Activated CD8-positive, alpha-beta memory T cell treated with anti-CD3 and anti-CD28 coated beads, Interleukin-2, amount 50 U/mL, for 24 hours (primary cell): Measurements from ENCODE around the gene PTPN20.

Experiments
- DNase-seq: peaks from one replicate; pipeline ENCODE4 v3.0.0-alpha.2; 2020; ENCODE audit errors: extremely low read depth

The PTPN20 gene

GRCh38 chr10:47021850-47022249 is 110.6 kb downstream of the PTPN20 start:
- DNase-seq: no peak

DNA sequence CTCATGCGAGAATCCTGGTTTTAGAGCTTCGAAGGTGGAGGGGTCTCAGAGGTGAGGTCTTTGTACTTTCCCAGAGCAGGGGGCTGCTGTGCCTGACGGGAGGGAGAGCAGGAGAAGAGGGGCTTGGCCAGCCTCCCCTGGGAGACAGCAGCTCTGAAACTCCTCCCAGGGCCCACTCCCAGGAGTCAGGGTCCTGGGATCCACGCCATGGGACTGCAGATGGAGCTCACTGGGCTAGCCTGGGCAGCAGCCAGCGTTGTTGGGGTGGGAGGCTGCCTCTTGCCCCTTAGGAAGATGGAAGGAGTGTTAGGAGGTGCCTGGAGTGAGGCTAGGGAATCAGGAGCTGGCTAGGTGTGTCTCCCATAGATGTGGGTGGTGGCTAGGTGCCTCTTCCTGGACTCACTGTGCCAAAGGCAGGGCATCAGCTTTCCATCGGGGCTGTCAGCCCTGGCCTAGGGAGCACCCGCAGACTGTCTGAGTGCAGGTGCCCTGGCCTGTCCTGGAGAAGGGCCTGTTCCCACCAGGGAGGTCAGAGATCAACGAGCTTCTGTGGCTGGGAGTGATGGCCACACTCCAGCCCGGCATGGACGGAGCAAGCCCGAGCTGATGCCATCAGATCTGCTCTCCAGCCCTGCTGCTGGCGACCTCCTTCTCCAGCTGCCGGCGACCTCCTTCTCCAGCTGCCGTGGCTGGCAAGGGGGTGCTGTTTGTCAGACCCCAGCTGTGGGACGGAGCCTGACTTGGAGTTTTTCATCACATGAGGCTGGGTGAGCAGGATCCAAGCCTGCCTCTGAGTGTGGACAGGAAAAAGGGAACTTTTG is 111.3 kb downstream of the PTPN20 start:
- DNase-seq: no peak

DNA sequence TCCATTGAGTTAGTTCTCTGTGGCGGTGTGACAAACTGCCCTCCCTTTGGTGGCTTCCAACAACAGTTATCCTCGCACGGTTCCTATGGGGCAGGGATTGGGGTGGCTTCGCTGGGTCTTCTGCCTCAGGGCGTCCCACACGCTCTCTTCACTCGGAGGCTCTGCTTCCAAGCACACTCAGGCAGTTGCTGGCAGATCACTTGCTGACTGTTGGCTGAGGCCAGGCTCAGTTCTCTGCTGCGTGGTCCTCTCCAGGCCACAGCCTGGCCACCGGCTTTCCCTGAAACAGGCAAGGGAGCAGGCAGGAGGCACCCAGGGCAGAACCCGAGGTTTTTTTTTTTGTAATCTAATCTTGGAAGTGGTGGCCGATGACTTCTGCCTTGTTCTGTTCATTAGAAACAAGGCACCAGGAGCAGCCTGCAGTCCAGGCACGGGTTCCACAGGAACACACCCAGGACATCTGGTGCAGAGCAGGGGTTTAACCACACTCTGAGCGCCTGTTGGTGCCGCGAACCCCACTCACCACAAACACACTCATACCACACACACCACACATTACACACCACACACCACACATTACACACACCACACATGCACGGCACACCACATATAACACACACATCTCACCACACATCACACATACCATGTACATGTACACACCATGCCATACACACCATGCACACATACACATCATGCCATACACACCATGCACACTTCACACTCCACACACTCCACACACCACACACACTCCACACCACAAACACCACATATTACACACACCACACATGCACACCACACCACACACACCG is 112.2 kb downstream of the PTPN20 start:
- DNase-seq: no peak

GRCh38 chr10:47024046-47024322 is 112.8 kb downstream of the PTPN20 start:
- DNase-seq: no peak

- DNase-seq: peak; percentile 24
Measured at GRCh38 chr10:47024399-47025252, 113.4 kb downstream of the PTPN20 start.

- no peak for DNase-seq
Measured at GRCh38 chr10:47025253-47025539, 114.0 kb downstream of the PTPN20 start.

DNA sequence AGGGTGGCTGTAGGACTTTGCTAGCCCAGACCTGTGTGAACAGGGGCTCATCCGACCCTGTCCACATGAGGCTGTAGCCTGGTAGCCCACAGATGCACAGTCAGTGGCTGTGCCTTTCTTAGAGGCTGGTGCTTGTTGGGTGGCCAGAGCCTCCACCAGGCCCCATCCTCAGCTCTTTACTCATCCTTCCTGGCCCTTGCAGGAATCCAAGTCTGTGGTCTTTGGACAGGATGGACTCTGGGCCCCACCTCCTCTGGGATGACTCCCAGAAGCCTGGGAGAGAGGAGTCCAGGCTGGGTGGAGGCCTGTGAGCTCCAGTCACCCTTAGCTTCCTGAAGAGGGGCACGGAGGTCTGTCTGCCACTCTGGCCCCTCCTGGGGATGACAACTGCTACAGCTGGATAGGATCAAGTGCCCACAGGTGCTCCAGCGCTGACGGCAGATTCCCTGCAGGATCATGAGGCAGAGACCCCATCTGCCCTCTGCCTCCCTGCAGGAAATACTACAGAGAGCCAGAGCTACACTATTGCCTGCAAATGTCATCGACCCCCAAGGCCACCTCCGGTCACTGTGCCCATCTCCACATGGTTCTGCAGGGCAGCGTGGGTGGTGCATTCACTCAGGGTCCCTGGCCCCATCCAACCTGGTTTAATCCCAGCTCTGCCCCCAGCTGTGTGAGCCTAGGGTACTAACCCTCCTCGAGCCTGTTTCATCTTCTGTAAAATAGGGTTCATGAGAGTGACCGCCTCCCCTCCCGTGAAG is 114.5 kb downstream of the PTPN20 start:
- DNase-seq: no peak

- DNase-seq: no peak
Measured at GRCh38 chr10:47026301-47027107, 115.3 kb downstream of the PTPN20 start.

DNA sequence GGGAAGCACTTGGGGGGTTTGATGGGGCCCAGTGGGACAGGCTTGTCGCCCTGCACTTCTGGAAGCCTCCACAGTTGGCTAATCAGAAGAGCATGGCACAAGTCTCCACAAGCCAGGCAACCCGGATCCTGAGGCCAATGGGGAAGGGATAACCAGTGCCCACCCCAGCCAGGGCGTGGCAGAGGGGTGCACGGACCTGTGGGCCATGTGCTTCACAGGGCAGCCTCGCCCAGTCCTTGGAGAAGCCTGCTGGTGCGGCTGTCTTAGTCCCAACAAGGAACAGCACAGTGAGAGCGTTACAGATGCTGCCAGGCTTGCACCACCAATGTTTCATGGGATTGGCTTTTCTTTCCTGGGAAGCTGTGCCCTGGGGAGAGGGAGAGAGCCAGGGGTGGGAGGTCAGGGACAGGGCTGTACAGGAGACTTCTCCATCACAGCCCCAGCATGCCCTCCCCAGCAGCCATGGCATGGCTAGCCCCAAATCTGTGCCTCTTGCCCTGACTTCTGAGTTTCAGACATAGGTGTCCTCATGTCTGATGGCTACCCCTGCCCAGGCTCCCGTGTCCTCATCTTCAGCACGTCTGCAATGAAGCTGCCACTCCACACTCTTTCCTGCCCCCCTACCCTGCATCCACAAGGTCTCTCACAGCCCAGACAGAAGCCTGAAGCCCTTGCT is 116.0 kb downstream of the PTPN20 start:
- no peak for DNase-seq

- no peak for DNase-seq
Measured at GRCh38 chr10:47027784-47028260, 116.6 kb downstream of the PTPN20 start.

- no peak for DNase-seq
Measured at GRCh38 chr10:47028466-47028865, 117.2 kb downstream of the PTPN20 start.

GRCh38 chr10:47029181-47030009 is 118.2 kb downstream of the PTPN20 start:
- no peak for DNase-seq

DNA sequence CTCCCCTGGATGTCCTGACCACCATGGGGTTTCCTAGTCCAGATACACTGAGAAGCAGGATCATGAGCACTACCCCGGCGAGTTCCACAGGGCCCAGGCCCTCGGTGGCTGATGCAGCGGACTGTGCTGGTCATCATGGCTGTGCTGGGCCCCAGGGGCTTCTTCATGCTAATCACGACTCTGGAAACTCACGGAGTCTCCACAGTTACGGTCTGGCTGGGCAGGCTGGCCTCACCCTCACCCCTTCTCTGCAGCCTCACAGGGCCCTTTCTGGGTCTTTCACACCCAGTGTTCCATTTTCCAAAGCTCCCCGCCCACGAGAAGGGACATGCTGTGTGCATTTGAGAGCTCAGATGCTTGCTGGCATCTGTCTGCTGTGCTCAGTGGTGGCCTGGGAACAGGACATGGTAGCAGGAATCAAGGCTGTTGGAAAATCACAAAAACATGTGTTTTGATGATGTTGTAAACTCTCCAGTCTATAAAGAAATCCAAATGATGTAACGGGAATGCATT is 119.0 kb downstream of the PTPN20 start:
- DNase-seq: no peak

GRCh38 chr10:47031211-47031900 is 120.1 kb downstream of the PTPN20 start:
- DNase-seq: no peak

DNA sequence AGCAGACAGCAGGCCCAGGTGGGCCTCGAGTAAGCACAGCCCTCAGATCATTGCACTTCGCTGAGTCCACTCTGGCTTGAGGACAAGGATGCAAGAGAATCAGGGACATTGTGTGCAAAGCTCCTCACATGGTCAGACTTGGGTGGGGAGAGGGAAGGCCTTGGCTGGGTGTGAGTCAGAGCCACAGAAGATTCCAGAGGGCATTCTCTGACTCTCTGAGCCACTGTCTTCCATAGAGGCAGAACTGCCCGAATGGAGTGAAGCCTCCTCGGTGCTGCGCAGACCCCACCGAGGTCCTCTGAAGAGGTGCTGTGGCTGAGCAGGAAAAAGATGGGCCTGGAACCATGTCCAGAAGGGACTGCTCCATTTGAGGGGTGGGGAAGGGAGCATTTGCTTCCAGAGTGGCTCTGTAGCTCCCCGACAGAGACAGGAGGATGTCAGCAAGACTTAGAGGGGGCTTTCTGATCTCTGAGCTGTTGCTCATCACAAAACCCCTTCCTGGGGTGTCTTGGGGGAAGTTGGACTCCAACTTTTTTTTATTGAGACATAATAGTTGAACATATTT is 120.8 kb downstream of the PTPN20 start:
- DNase-seq: no peak

GRCh38 chr10:47033081-47033480 is 121.9 kb downstream of the PTPN20 start:
- no peak for DNase-seq

DNA sequence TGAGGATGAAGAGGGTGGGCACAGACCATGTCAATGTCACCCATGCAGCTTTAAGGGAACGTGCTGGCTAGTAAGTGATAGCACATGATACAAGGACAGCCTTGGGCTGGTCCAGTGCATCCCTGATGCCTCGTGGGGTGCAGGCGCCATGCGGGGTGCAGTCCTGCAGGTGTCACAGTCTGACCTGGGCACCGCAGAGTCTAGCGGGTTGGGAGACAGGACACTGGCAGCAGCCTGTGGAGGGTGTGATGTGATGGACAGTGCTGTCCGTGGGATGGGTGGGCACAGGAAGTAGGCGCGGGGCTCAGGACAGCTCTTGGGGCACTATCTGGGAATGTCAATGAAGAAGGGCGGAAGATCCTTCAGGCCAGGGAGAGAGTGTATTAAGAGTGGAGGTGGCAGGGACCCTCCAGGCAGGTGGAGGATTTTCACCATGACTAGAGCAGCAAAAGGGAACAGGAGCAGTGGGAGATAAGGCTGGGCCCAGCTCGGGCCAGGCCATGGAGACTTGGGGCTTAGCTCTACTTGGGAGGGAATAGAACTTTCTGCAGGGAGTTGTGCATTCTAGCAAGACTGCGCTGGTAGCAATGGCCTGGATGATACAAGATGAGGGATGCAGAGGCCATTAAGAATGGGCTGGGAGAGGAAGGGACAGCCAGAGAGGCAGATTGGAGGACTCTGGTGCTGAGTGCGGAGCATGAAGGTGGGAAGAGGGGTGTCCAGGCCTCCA is 122.5 kb downstream of the PTPN20 start:
- no peak for DNase-seq
